Stimulated activated CD4-positive, alpha-beta T cell treated with anti-CD3 and anti-CD28 coated beads, Interleukin-4, amount 100 ng/mL, for 4 hours (primary cell): ENCODE results near the gene HAP1.
A peak's percentile ranks its signal among the peaks of the same experiment; 100 is the strongest.
"Not testable (repeated sequence)": the region's sequence is repeated elsewhere in the genome, so short reads cannot be mapped to it uniquely, and the experiment has no call there.

Experiments used
- DNase-seq, 2 experiments: peaks; one replicate each; pipeline ENCODE4 v3.0.0-alpha.2; 2020

HAP1 gene

GRCh38 chr17:41734139-41734948, at the start of gene HAP1:
Gene HAP1 (minus strand): TSS chr17:41734643. CDS start chr17:41734634, 9 bp downstream.
- peak in 1 of 2 experiments; percentile 15 for DNase-seq

GRCh38 chr17:41782142-41782541, 47.7 kb upstream of the HAP1 start:
- no peak for DNase-seq

GRCh38 chr17:41781404-41782110, 47.1 kb upstream of the HAP1 start:
- no peak for DNase-seq

- no peak for DNase-seq
Observed at GRCh38 chr17:41779954-41780353, 45.5 kb upstream of the HAP1 start.

- DNase-seq = no peak
Observed at GRCh38 chr17:41777574-41778188, 43.2 kb upstream of the HAP1 start.

GRCh38 chr17:41777157-41777573, 42.7 kb upstream of the HAP1 start:
- no peak for DNase-seq

- not testable (repeated sequence) for DNase-seq
Observed at GRCh38 chr17:41776262-41776900, 41.9 kb upstream of the HAP1 start.

GRCh38 chr17:41775394-41776226, 41.2 kb upstream of the HAP1 start:
- no peak for DNase-seq

- no peak for DNase-seq
Observed at GRCh38 chr17:41773731-41774193, 39.3 kb upstream of the HAP1 start.

- no peak for DNase-seq
Observed at GRCh38 chr17:41773190-41773588, 38.7 kb upstream of the HAP1 start.

- DNase-seq = no peak
Observed at GRCh38 chr17:41772586-41773189, 38.2 kb upstream of the HAP1 start.

GRCh38 chr17:41772218-41772585, 37.8 kb upstream of the HAP1 start:
- DNase-seq = no peak

- no peak for DNase-seq
Observed at GRCh38 chr17:41771389-41772206, 37.2 kb upstream of the HAP1 start.

GRCh38 chr17:41769985-41770384, 35.5 kb upstream of the HAP1 start:
- no peak for DNase-seq

GRCh38 chr17:41769346-41769862, 35.0 kb upstream of the HAP1 start:
- no peak for DNase-seq

- DNase-seq = no peak
Observed at GRCh38 chr17:41768682-41769288, 34.3 kb upstream of the HAP1 start.

- DNase-seq = no peak
Observed at GRCh38 chr17:41767324-41768042, 33.0 kb upstream of the HAP1 start.

- no peak for DNase-seq
Observed at GRCh38 chr17:41766135-41766534, 31.7 kb upstream of the HAP1 start.

GRCh38 chr17:41763327-41763726, 28.9 kb upstream of the HAP1 start:
- DNase-seq = no peak

GRCh38 chr17:41762841-41763240, 28.4 kb upstream of the HAP1 start:
- DNase-seq = no peak
